Fibroblast of the aortic adventitia (primary cell): Measurements from ENCODE around the gene PLB1. TPM values are rescaled to one million over a fixed set of nuclear protein-coding genes. Genes with fewer than 3 reads are reported as not detected.

ENCODE experiments used
- DNase-seq: peaks from one replicate; pipeline ENCODE4 v3.0.0-alpha.2; 2010; ENCODE audit warnings: low read depth
- H3K4me3 ChIP-seq: 2 replicates; pipeline ENCODE4 v1.5.1; 2011; ENCODE audit warnings: low read depth, mild to moderate bottlenecking, control low read depth, low read length, moderate library complexity
- CTCF ChIP-seq: IDR thresholded peaks from 2 replicates; pipeline ENCODE4 v1.5.1; 2011; ENCODE audit warnings: mild to moderate bottlenecking, low read length, control low read depth, inconsistent platforms; ENCODE audit not compliant: insufficient read depth
- total RNA-seq: library from RNA; depleted of rRNA; stranded (reverse); fragments of >200 nt; gene quantifications from 2 replicates; pipeline ENCODE4 v1.2.3, GENCODE V29; 2012; ENCODE audit warnings: low replicate concordance

Gene PLB1
- total RNA-seq, 1 donor: 2.7 TPM

GRCh38 chr2:28565720-28566295 is 69.9 kb downstream of the PLB1 start:
- no peak for DNase-seq
- no peak for TF ChIP-seq CTCF
- no peak overlapping the region for H3K4me3 ChIP-seq

GRCh38 chr2:28566521-28567041 is 70.7 kb downstream of the PLB1 start:
- peak; percentile 100 for TF ChIP-seq CTCF
- peak; percentile 76 for DNase-seq

GRCh38 chr2:28567061-28567471 is 71.2 kb downstream of the PLB1 start:
- TF ChIP-seq CTCF: no peak
- peak overlapping the region; percentile 72 for H3K4me3 ChIP-seq
- no peak for DNase-seq

More at GRCh38 chr2:28566521-28567041, 70.7 kb downstream of the PLB1 start:
- H3K4me3 ChIP-seq: peak overlapping the region; percentile 72

- TF ChIP-seq CTCF: no peak
- DNase-seq: no peak
Observed at GRCh38 chr2:28568036-28568435, 72.2 kb downstream of the PLB1 start.

GRCh38 chr2:28568533-28568932 is 72.7 kb downstream of the PLB1 start:
- DNase-seq: no peak
- TF ChIP-seq CTCF: no peak
- H3K4me3 ChIP-seq: no peak overlapping the region

More at GRCh38 chr2:28568036-28568435, 72.2 kb downstream of the PLB1 start:
- H3K4me3 ChIP-seq: no peak overlapping the region

- H3K4me3 ChIP-seq: no peak overlapping the region
- TF ChIP-seq CTCF: no peak
- no peak for DNase-seq
Observed at GRCh38 chr2:28570431-28570830, 74.6 kb downstream of the PLB1 start.

- no peak overlapping the region for H3K4me3 ChIP-seq
- TF ChIP-seq CTCF: no peak
- no peak for DNase-seq
Observed at GRCh38 chr2:28576714-28577113, 80.9 kb downstream of the PLB1 start.
